Endothelial cell (in vitro differentiated cells): ENCODE measurements around the gene SF3B6. TPM values are rescaled to one million over a fixed set of nuclear protein-coding genes. Genes with fewer than 3 reads are reported as not detected.

ENCODE experiments used
- DNase-seq: peaks from one replicate; pipeline ENCODE4 v3.0.0; 2021; ENCODE audit warnings: low spot score
- H3K27ac Mint-ChIP-seq: one replicate; pipeline ENCODE4 v1.8.0; 2021; ENCODE audit warnings: mixed read lengths, inconsistent platforms; ENCODE audit not compliant: unreplicated experiment
- H3K27me3 Mint-ChIP-seq: one replicate; pipeline ENCODE4 v1.8.0; 2021; ENCODE audit warnings: mild to moderate bottlenecking, moderate library complexity, mixed read lengths, inconsistent platforms; ENCODE audit not compliant: unreplicated experiment
- H3K36me3 Mint-ChIP-seq: one replicate; pipeline ENCODE4 v1.8.0; 2021; ENCODE audit warnings: mild to moderate bottlenecking, low read depth, mixed read lengths, inconsistent platforms; ENCODE audit not compliant: unreplicated experiment
- H3K4me1 Mint-ChIP-seq: one replicate; pipeline ENCODE4 v1.8.0; 2021; ENCODE audit warnings: mild to moderate bottlenecking, mixed read lengths, inconsistent platforms; ENCODE audit not compliant: unreplicated experiment
- H3K4me3 Mint-ChIP-seq: one replicate; pipeline ENCODE4 v1.8.0; 2021; ENCODE audit warnings: mild to moderate bottlenecking, mixed read lengths, inconsistent platforms; ENCODE audit not compliant: unreplicated experiment
- H3K9me3 Mint-ChIP-seq: one replicate; pipeline ENCODE4 v1.8.0; 2021; ENCODE audit warnings: mixed read lengths, inconsistent platforms; ENCODE audit not compliant: unreplicated experiment
- total RNA-seq: library from RNA; stranded (reverse); fragmentation: NEBNext Ultra II Directional; extraction: Animal tissue kit (Norgen Biotek cat#: 25700); gene quantifications from one replicate; pipeline ENCODE4 v1.2.1, GENCODE V29; 2021; ENCODE audit not compliant: unreplicated experiment
- TF ChIP-seq, protein P1 (sequence below): fragments of 200-600 bp; sonication (generic); IDR thresholded peaks from one replicate; pipeline ENCODE4 v1.5.0; 2021; ENCODE audit warnings: antibody characterized with exemption; ENCODE audit not compliant: unreplicated experiment

Gene SF3B6
- total RNA-seq, 1 donor from 2014 or later, result 67.5 TPM

DNA sequence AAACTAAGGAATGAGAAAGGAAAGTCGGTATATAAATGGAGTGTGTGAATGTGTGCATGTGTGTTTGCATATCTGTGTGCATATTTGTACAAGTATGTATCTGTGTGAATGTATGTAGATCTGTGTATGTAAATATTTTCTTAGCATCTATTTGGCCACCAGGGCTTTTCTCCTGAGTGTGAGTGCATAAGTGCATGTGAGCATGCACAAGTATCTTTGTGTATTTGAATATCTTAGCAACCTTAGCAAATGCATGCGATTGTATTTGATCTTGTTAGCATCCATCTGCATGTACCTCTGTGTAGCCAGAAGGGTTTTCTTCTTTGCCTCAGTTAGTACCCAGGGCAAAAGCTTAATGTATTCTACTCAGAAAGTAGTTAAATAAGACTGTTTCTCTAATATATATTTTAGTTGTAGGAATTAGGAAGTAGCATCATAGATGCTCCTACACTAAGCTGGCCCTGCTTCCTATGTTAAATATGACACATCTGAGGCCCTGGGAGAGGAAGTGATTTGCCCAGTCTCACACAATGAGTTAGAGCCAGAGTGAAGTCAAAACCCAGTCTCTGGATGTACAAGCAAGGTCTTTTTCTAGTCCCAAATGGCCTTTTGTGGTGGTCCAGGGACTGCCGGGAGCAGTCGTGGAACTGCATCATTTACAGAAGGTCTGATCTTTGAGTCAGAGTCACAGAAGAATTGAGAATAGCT is 17.4 kb downstream of the SF3B6 start:
- no peak for DNase-seq
- Mint-ChIP-seq H3K9me3 (no peaks in the 10 kb centered on the region), H3K27me3 (peaks cover 5% of the 10 kb centered on the region), H3K4me3 (no peak overlapping the region), H3K4me1 (peaks cover 3% of the 10 kb centered on the region), H3K27ac (no peak overlapping the region), H3K36me3 (peaks cover 18% of the 10 kb centered on the region)
- TF ChIP-seq, protein P1, sequence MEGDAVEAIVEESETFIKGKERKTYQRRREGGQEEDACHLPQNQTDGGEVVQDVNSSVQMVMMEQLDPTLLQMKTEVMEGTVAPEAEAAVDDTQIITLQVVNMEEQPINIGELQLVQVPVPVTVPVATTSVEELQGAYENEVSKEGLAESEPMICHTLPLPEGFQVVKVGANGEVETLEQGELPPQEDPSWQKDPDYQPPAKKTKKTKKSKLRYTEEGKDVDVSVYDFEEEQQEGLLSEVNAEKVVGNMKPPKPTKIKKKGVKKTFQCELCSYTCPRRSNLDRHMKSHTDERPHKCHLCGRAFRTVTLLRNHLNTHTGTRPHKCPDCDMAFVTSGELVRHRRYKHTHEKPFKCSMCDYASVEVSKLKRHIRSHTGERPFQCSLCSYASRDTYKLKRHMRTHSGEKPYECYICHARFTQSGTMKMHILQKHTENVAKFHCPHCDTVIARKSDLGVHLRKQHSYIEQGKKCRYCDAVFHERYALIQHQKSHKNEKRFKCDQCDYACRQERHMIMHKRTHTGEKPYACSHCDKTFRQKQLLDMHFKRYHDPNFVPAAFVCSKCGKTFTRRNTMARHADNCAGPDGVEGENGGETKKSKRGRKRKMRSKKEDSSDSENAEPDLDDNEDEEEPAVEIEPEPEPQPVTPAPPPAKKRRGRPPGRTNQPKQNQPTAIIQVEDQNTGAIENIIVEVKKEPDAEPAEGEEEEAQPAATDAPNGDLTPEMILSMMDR, result no peak

DNA sequence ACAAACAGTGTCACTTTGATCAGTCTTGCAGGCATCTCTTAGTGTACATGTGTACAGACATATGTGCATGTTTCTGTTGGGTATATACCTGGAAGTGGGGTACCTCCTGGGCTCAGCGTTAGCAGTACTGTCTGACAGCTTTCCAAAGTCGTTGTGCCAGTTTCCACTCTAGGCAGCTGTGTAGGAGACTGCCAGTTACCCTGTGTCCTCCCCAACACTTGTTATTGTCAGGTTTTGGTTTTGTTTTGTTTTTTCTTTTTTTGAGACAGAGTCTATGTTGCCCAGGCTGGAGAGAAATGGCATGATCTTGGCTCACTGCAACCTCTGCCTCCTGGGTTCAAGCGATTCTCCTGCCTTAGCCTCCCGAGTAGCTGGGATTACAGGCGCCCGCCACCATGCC is 20.4 kb downstream of the SF3B6 start:
- Mint-ChIP-seq H3K27ac (no peak overlapping the region), H3K9me3 (no peaks in the 10 kb centered on the region), H3K4me3 (no peak overlapping the region), H3K27me3 (peaks cover 5% of the 10 kb centered on the region), H3K36me3 (peaks cover 15% of the 10 kb centered on the region), H3K4me1 (peaks cover 3% of the 10 kb centered on the region)
- DNase-seq, result no peak
- TF ChIP-seq, protein P1, result no peak

DNA sequence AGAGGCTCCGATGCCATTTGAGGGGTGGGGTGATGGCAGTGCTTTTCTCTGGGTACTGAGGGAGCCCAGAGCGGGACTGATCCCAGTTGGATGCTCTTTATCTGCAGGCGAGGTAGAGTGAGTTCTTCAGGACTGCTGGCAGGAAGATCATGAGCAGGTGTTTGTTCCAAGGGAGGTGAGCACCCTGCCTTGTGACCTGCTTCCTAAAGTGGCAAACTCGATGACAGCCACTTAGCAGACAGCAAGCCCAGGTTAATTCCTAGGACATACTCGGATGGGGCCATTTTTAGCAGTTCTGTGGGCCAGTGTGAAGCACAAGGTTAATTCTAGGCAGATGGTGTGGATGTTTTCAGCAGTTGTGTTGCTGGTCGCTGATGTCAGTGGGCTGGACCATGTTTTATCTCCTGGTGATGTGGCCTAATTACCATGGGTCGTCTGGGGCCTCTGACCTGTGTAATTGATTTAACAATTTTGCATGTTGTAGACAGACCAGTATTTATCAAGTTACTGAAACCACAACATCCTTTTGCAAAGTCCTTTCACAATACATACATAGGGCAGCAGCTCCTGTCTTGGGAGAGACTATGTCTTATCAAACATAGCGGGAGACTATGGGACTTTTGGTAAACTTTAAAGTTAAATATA is 21.6 kb downstream of the SF3B6 start:
- no peak overlapping the region for H3K27ac Mint-ChIP-seq
- H3K27me3 Mint-ChIP-seq, result peaks cover 2% of the 10 kb centered on the region

DNA sequence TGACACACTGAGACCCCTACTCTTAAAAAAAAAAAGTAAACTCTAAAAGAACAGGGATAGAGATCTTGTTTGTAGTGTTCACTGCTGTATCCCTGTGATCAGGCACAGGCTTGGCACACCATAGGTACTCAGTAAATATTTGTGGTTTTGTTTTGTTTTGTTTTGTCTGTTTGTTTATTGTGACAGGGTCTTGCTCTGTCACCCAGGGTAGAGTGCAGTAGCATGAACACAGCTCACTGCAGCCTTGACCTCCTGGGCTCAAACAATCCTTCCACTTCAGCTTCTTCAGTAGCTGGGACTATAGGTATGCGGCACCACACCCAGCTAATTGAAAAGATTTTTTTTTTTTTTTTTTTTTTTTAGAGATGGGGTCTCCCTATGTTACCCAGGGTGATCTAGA is 23.2 kb downstream of the SF3B6 start:
- DNase-seq, result no peak
- Mint-ChIP-seq H3K4me3 (no peak overlapping the region), H3K27ac (no peak overlapping the region), H3K36me3 (peaks cover 15% of the 10 kb centered on the region), H3K9me3 (no peaks in the 10 kb centered on the region), H3K27me3 (peaks cover 4% of the 10 kb centered on the region), H3K4me1 (no peaks in the 10 kb centered on the region)
- TF ChIP-seq, protein P1, result no peak

More for the DNA sequence above, 21.6 kb downstream of the SF3B6 start:
- no peak for DNase-seq
- TF ChIP-seq, protein P1, result no peak
- Mint-ChIP-seq H3K36me3 (peaks cover 15% of the 10 kb centered on the region), H3K4me3 (peak overlapping the region; percentile 47), H3K9me3 (no peaks in the 10 kb centered on the region), H3K4me1 (no peaks in the 10 kb centered on the region)

DNA sequence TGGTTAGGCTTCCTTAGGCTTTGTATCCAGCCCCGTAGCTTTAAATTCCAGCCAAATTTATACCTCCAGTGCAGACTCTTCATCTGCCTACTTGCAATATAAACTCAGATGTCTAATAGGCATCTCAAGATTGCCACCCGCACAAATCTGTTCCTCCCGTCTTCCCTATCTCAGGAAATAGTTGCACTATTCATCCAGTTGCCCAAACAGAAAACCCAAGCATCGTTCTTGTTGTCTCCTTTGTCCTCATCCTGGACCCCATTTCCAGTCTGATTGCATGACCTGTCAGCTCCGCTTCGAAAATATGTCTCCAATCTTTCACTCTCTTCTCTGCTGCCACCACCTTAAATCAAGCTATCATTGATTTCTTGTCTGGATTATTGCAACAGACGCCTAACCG is 24.3 kb downstream of the SF3B6 start:
- DNase-seq, result no peak
- Mint-ChIP-seq H3K4me1 (peaks cover 11% of the 10 kb centered on the region), H3K36me3 (peaks cover 15% of the 10 kb centered on the region), H3K4me3 (no peak overlapping the region), H3K27me3 (peaks cover 5% of the 10 kb centered on the region), H3K27ac (no peak overlapping the region), H3K9me3 (no peaks in the 10 kb centered on the region)
- TF ChIP-seq, protein P1, result no peak
